NCI-H2196 treated with DMSO at 0.1 percent for 48 hours (cell line): ENCODE data around the gene RASAL2.

ENCODE experiments used
- DNase-seq: peaks from one replicate; lab custom pipeline; 2025; ENCODE audit not compliant: unreplicated experiment; lab: John Stamatoyannopoulos, UW

RASAL2 gene

GRCh38 chr1:178417858-178418257 is 324.0 kb downstream of the RASAL2 start:
- DNase-seq: no peak

DNA sequence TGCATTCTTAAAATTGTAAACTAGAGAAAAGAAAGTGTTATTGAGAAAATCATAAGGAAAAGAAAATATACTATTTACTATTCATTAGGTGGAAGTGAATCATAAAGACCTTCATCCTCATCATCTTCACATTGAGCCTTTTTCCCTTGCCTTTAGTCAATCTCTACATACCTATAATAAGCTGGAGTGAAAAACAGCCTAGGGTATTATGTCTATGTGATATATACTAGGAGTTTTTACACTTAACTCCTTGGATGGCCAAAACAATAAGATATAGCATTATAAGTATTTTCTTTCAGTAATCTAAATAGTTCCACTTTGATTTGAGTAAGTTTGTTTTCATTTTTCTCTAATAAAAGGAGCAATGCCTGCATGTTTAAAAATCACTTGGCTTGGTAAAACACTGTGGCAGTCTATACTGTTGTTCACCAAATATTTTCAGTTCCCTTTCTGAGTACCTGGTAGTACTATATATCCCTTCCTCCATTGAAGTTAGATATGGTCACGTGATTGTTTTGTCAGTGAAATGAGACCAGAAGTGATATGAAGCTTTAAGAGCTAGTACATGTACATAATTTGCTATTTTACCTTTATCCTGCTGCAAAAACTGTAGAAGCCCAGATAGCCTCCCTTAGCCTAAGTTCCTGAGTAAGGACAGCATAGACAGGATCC is 324.5 kb downstream of the RASAL2 start:
- DNase-seq: no peak

- DNase-seq: no peak
Observed at GRCh38 chr1:178434360-178434759, 340.5 kb downstream of the RASAL2 start.

DNA sequence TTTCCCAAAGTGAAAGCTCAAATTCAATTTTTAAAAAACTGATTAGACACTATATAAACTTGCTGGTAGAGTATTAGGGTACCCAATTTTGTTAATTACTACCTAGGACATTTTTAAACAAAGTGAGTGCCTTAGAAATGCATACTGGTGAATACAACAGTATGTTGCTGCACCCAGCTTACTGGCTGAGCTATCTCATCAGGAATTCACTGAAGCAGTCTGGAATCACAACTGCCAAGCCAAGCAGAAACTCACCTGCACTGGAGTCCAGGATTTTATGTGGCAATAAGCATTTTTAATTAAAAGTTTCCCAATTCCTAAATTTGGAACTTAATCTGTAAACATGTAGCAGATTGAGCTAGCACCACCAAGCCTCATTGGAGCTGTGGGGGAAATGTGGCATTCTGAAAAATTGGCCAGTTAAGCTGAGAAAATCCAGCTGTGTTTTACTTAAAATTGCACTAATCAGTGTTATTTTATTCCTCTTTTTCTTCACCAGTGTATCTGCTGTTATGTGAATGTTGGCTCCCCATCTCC is 341.1 kb downstream of the RASAL2 start:
- no peak for DNase-seq

GRCh38 chr1:178436899-178437298 is 343.0 kb downstream of the RASAL2 start:
- DNase-seq: no peak

DNA sequence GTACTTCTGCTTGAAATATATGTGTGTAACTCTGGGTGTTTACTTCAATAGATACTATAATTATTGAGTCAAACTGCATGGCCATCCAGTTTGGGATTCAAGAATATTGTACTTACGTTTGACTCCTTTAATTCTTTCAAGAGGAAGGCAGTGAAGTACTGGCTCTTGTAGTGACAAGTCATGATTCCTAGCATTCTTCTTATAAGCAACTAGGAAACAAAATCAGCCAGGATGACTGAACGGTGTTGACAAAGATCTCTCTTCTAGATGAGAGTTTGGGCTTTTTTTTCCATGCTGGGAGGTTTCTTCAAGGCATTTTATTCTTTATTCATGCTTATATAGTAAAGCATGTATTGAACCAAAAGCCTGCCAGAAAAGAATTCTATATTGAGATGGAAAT is 344.5 kb downstream of the RASAL2 start:
- DNase-seq: no peak

DNA sequence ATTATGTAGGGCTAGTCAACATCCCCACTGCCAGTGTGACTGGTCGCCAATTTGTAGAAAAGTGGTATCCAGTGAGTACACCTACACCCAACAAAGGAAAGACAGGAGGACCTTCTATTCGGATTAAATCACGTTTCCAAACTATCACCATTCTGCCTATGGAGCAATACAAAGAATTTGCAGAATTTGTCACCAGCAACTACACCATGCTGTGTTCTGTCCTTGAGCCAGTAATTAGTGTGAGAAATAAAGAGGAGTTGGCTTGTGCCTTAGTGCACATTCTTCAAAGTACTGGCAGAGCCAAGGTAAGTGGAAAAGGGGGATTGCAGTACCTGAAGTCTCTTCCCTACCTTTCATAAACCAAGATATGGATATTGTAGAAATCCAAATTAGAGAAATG is 349.0 kb downstream of the RASAL2 start:
- no peak for DNase-seq

- DNase-seq: no peak
Observed at GRCh38 chr1:178450871-178451270, 357.0 kb downstream of the RASAL2 start.

DNA sequence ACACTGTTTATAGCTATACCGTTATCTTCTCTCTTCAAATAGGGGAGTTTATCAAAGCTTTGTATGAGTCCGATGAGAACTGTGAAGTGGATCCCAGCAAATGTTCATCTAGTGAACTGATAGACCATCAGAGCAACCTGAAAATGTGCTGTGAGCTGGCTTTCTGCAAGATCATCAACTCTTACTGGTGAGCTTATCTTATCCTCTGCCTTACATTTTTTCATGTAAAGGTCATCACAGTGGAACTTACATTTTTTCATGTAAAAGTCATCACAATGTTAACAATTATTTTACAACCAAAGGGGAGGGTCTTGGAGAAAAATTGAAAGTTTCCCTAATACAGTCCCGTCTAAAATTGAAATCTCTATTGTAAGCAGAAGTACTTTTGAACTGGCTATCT is 357.6 kb downstream of the RASAL2 start:
- DNase-seq: no peak

DNA sequence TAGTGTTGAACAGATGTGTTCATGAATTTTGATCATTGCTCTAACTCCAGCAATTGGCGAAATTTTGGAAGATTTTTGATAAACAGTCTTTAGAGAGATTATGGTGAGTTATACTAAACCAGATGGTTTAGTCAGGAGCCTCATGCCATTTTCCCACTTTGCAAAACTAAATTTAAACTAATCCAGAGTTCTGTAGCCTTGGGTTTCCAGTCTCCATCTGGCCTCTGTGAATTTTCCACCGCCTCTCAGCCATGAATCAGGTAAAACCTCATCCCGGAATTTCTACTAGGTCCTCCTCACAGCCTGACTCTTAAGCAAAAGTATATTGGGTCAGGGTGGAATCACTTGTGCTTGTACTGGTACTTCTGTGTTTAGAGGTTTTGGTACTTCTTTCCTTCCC is 358.1 kb downstream of the RASAL2 start:
- DNase-seq: no peak

- no peak for DNase-seq
Observed at GRCh38 chr1:178456472-178456871, 362.6 kb downstream of the RASAL2 start.

GRCh38 chr1:178457651-178458050 is 363.7 kb downstream of the RASAL2 start:
- no peak for DNase-seq

- no peak for DNase-seq
Observed at GRCh38 chr1:178458203-178458602, 364.3 kb downstream of the RASAL2 start.

GRCh38 chr1:178461104-178461503 is 367.2 kb downstream of the RASAL2 start:
- DNase-seq: no peak

- no peak for DNase-seq
Observed at GRCh38 chr1:178461701-178462100, 367.8 kb downstream of the RASAL2 start.

GRCh38 chr1:178464141-178464540 is 370.2 kb downstream of the RASAL2 start:
- no peak for DNase-seq

- no peak for DNase-seq
Observed at GRCh38 chr1:178464566-178464965, 370.7 kb downstream of the RASAL2 start.

- DNase-seq: no peak
Observed at GRCh38 chr1:178465011-178465410, 371.1 kb downstream of the RASAL2 start.

- no peak for DNase-seq
Observed at GRCh38 chr1:178467837-178468236, 373.9 kb downstream of the RASAL2 start.

- no peak for DNase-seq
Observed at GRCh38 chr1:178470411-178470960, 376.6 kb downstream of the RASAL2 start.

DNA sequence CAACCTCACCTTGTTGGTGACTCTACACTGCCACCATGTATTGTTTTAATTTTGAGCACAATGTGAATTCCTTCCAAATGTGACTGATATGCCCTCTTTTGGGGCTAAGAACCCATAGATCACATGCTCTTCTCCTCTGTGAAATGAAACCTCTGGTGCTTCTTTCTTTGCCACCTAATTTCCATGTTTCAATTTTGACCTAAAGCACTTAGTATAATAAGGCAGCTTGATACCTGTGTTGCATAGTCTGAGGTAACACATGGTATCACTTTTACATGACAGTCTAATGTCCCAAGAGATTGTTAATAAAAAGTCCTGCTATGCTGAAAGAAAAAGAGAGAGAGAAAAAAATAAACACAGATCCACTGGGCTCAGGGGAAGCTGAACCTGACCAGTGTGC is 378.6 kb downstream of the RASAL2 start:
- DNase-seq: no peak

- no peak for DNase-seq
Observed at GRCh38 chr1:178477373-178477772, 383.5 kb downstream of the RASAL2 start.

DNA sequence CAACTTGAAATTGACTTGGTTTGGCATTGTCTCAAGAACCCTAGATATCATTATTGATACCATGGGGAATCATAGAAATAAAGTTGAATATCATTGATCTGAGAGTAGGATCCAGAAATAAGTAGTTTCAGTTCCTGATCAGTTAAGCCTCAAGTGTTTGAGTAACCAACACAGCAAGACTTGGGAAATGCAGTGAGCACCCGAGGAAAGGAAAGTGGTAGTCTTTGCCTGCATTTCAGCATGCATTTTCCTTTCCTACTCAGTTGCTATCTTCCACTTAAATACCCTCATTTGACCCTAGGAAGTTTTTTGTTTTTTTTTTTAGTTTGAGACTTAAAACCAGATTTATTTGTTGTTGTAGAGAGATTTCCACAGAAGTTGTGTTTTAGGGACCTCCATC is 383.9 kb downstream of the RASAL2 start:
- DNase-seq: no peak
